Vagina (tissue), 2 donors: ENCODE results near the gene KPNA5. TPM values are rescaled to one million over a fixed set of nuclear protein-coding genes. Genes with fewer than 3 reads are reported as not detected.
"Not testable (repeated sequence)": the region's sequence is repeated elsewhere in the genome, so short reads cannot be mapped to it uniquely, and the experiment has no call there.

ENCODE experiments used
- DNase-seq, 2 donors: peaks; one replicate each; pipeline ENCODE4 v3.0.0-alpha.2; 2017; ENCODE audit errors: extremely low spot score in 2 of 2
- H3K27ac ChIP-seq: fragments of 200-600 bp; sonication (generic); one replicate; pipeline ENCODE4 v1.5.1; 2019
- H3K27me3 ChIP-seq: fragments of 200-600 bp; sonication (generic); one replicate; pipeline ENCODE4 v1.5.1; 2019
- H3K36me3 ChIP-seq, 2 donors: fragments of 200-600 bp; sonication (generic); one replicate each; pipeline ENCODE4 v1.5.1; 2017 to 2019
- H3K4me1 ChIP-seq: fragments of 200-600 bp; sonication (generic); one replicate; pipeline ENCODE4 v1.5.1; 2019
- H3K4me3 ChIP-seq, 2 donors: fragments of 200-600 bp; sonication (generic); 1 replicate in 1 of 2; 2 replicates in 1 of 2; pipeline ENCODE4 v1.5.1; 2016 to 2019
- H3K9me3 ChIP-seq: fragments of 200-600 bp; sonication (generic); one replicate; pipeline ENCODE4 v1.5.1; 2019
- POLR2A ChIP-seq, 2 donors: fragments of 450-650 bp; IDR thresholded peaks; one replicate each; pipeline ENCODE4 v1.6.1; 2017; ENCODE audit warnings: antibody characterized with exemption in 2 of 2, mild to moderate bottlenecking in 2 of 2, moderate library complexity in 2 of 2
- POLR2AphosphoS5 ChIP-seq, 2 donors: sonication (generic); formaldehyde crosslinking; IDR thresholded peaks; one replicate each; pipeline ENCODE4 v1.9.0; 2017; ENCODE audit warnings: antibody characterized with exemption in 2 of 2, mild to moderate bottlenecking in 2 of 2, low read depth in 1 of 2; ENCODE audit not compliant: insufficient read depth in 1 of 2
- intact Hi-C: fragments of 100-400 bp; cut with DNase I; formaldehyde crosslinking; loops from one replicate; pipeline ENCODE4 v1.15.1; 2023
- total RNA-seq: library from RNA; depleted of rRNA; stranded (reverse); fragments of >200 nt; gene quantifications from one replicate; pipeline ENCODE4 v1.2.3, GENCODE V29; 2016
- TF ChIP-seq, protein P1 (sequence below), 3 experiments: fragments of 450-650 bp in 2 of 3; fragments of 200-600 bp in 1 of 3; sonication (generic) in 1 of 3; IDR thresholded peaks; one replicate each; pipeline ENCODE4 v1.5.1; 2017 to 2019; ENCODE audit warnings: antibody characterized with exemption in 3 of 3, mild to moderate bottlenecking in 2 of 3, moderate library complexity in 2 of 3

The KPNA5 gene
- total RNA-seq, 1 donor from 2014 or later, result 7.9 TPM

DNA sequence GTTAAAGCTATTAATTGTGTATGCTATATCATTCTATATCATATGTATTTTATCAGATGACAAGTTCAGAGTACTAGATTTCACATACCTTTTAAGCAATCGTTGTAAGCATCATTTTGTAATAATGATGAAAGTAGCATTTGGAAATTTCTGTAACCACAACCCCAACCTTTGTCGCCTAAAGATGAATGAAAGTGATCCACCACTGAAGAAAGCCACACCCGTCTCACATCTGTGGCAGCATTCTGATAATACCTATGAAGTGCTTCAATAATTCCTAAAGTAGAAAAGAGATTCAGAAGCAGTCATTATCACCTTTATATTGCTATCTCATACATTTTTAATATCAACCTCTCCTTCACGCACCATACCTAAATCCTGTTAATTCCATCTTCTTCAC lies 29.1 kb upstream of the KPNA5 start:
- Histone ChIP-seq H3K4me1 (no peaks in the 10 kb centered on the region), H3K9me3 (no peaks in the 10 kb centered on the region), H3K27me3 (no peaks in the 10 kb centered on the region), H3K4me3 (no peak overlapping the region), H3K36me3 (peaks cover 0 to 8% of the 10 kb centered on the region in 2 donors), H3K27ac (no peak overlapping the region)
- intact Hi-C loops, result no loop called here
- TF ChIP-seq POLR2A (IDR thresholded peaks at IDR 0.05) (no peak), POLR2AphosphoS5 (IDR thresholded peaks at IDR 0.05; ENCODE audit: insufficient read depth in 1 of 2, low read depth in 1 of 2) (no peak)
- TF ChIP-seq, protein P1, sequence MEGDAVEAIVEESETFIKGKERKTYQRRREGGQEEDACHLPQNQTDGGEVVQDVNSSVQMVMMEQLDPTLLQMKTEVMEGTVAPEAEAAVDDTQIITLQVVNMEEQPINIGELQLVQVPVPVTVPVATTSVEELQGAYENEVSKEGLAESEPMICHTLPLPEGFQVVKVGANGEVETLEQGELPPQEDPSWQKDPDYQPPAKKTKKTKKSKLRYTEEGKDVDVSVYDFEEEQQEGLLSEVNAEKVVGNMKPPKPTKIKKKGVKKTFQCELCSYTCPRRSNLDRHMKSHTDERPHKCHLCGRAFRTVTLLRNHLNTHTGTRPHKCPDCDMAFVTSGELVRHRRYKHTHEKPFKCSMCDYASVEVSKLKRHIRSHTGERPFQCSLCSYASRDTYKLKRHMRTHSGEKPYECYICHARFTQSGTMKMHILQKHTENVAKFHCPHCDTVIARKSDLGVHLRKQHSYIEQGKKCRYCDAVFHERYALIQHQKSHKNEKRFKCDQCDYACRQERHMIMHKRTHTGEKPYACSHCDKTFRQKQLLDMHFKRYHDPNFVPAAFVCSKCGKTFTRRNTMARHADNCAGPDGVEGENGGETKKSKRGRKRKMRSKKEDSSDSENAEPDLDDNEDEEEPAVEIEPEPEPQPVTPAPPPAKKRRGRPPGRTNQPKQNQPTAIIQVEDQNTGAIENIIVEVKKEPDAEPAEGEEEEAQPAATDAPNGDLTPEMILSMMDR (IDR thresholded peaks at IDR 0.05), result no peak
- DNase-seq, result no peak

DNA sequence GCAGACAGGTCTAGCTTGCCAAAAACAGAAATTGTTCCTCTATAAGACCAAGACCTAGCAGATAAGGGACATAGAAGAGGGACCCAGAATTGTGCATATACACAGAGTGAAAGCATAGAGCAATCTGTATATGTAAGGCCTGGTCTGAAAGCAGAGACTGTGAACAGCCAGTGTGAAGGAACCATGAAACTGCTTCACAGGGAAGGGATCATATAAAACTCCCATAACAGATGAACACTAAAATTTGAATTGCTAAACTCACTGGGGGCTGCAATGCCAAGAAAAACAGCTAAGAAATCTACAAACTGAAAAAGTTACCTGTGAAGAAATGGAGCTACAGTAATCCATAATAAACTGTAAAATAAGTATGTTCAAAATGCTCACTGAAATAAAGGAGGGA lies 19.4 kb upstream of the KPNA5 start:
- peaks cover 12% of the 10 kb centered on the region for H3K4me1 ChIP-seq
- TF ChIP-seq, protein P1 (IDR thresholded peaks at IDR 0.05), result no peak
- no peak for TF ChIP-seq POLR2A (IDR thresholded peaks at IDR 0.05)
- TF ChIP-seq POLR2AphosphoS5 (IDR thresholded peaks at IDR 0.05; ENCODE audit: insufficient read depth in 1 of 2, low read depth in 1 of 2), result no peak
- no peaks in the 10 kb centered on the region for H3K36me3 ChIP-seq
- intact Hi-C loops, result no loop called here
- no peaks in the 10 kb centered on the region for H3K27me3 ChIP-seq
- no peak overlapping the region for H3K4me3 ChIP-seq
- H3K9me3 ChIP-seq, result no peaks in the 10 kb centered on the region
- H3K27ac ChIP-seq, result no peak overlapping the region
- DNase-seq, result no peak

DNA sequence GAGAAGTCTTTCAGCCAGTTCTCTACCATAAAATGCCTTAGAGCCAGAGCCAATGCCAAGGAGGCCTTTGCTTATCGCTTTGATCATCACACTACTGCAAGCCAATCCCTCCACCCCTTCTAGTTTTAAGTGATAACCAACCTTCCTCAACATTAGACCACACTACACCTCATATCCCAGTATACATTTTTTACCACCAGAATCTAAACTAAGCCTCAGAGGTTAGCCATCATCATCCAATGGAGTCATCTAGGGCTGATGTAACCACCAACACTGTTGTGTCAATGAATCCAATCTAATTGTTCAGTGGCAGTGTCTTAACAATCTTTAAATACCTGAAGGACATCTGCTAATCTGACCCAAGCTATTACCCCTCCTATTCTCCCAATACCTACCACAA lies 18.8 kb upstream of the KPNA5 start:
- Histone ChIP-seq H3K27me3 (no peaks in the 10 kb centered on the region), H3K27ac (no peak overlapping the region), H3K9me3 (no peaks in the 10 kb centered on the region), H3K4me1 (peaks cover 18% of the 10 kb centered on the region), H3K4me3 (no peak overlapping the region), H3K36me3 (no peaks in the 10 kb centered on the region)
- intact Hi-C loops, result no loop called here
- TF ChIP-seq, protein P1 (IDR thresholded peaks at IDR 0.05), result no peak
- TF ChIP-seq POLR2A (IDR thresholded peaks at IDR 0.05), result no peak
- no peak for TF ChIP-seq POLR2AphosphoS5 (IDR thresholded peaks at IDR 0.05; ENCODE audit: insufficient read depth in 1 of 2, low read depth in 1 of 2)
- DNase-seq, result no peak

DNA sequence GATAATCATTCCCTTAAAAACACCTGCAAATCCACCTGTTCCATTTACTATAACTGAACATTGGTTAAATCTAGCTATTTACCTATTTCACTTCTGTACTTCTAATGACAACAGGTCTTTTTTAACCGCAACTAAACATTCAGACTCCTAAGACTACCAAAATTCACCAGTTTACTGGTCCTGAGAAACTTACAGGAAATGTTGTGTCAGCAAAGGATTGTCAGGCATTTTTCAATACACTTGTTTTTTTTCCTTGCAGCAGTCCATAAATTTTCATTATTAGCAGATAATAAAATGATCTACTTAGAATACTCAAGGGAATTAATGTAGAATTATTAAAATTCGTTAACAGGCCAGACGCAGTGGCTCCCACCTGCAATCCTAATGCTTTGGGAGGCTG lies 17.7 kb upstream of the KPNA5 start:
- no peak for DNase-seq
- intact Hi-C loops, result no loop called here
- no peaks in the 10 kb centered on the region for H3K27me3 ChIP-seq
- peaks cover 26% of the 10 kb centered on the region for H3K4me1 ChIP-seq
- H3K27ac ChIP-seq, result no peak overlapping the region
- no peaks in the 10 kb centered on the region for H3K36me3 ChIP-seq
- H3K9me3 ChIP-seq, result no peaks in the 10 kb centered on the region
- TF ChIP-seq POLR2AphosphoS5 (IDR thresholded peaks at IDR 0.05; ENCODE audit: insufficient read depth in 1 of 2, low read depth in 1 of 2), result no peak
- TF ChIP-seq POLR2A (IDR thresholded peaks at IDR 0.05), result no peak
- no peak overlapping the region for H3K4me3 ChIP-seq

DNA sequence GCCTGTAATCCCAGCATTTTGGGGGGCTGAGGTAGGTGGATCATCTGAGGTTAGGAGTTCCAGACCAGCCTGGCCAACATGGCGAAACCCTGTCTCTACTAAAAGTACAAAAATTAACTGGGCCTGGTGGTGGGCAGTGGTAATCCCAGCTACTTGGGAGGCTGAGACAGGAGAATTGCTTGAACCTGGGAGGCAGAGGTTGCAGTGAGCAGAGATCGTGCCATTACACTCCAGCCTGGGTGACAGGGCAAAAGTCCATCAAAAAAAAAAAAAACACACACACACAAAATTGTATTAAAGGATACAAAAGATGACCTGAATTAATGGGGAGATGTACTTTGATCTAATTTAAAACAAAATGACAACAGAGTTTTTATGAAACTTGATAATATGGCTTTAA lies 16.8 kb upstream of the KPNA5 start:
- intact Hi-C loops, H3K27ac ChIP-seq, DNase-seq, H3K36me3 ChIP-seq, H3K4me3 ChIP-seq, H3K9me3 ChIP-seq, H3K27me3 ChIP-seq: not testable (repeated sequence)
- peaks cover 26% of the 10 kb centered on the region for H3K4me1 ChIP-seq

DNA sequence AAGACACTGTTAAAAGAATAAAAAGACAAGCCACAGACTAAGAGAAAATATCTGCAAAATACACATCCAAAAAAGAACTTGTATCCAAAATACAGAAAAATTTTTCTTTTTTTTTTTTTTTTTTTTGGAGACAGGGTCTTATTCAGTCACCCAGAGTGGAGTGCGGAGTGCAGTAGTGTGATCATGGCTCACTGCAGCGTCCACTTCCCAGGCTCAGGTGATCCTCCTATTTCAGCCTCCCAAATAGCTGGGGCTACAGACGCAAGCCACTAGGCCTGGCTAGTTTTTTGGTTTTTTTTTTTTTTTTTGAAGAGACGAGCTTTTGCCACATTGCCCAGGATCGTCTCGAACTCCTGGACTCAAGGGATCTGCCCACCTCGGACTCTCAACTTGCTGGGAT lies 15.5 kb upstream of the KPNA5 start:
- H3K9me3 ChIP-seq, result no peaks in the 10 kb centered on the region
- H3K4me1 ChIP-seq, result peaks cover 26% of the 10 kb centered on the region
- H3K36me3 ChIP-seq, result no peaks in the 10 kb centered on the region
- intact Hi-C loops, result no loop called here
- H3K4me3 ChIP-seq, result no peak overlapping the region
- H3K27ac ChIP-seq, result no peak overlapping the region
- DNase-seq, result no peak
- no peak for TF ChIP-seq POLR2AphosphoS5 (IDR thresholded peaks at IDR 0.05; ENCODE audit: insufficient read depth in 1 of 2, low read depth in 1 of 2)
- TF ChIP-seq, protein P1 (IDR thresholded peaks at IDR 0.05), result no peak
- no peaks in the 10 kb centered on the region for H3K27me3 ChIP-seq
